ENCODE results near the gene HNF4A. TPM values are rescaled to one million over a fixed set of nuclear protein-coding genes. Genes with fewer than 3 reads are reported as not detected.

Gene HNF4A
- total and polyA plus RNA-seq, 2 of the 13 experiments (the other 11 are each of a cell fraction or from before 2014, with no cell fraction given), result 80.9 to 169 TPM

- peak; percentile 48; the same call in 1 of the 2 replicates for TF ChIP-seq ZNF143 (CRISPR knock-in tag; IDR thresholded peaks at IDR 0.05)
- TF ChIP-seq RAD21 (CRISPR knock-in tag; IDR thresholded peaks at IDR 0.05), result no peak
- no peak for TF ChIP-seq ZBTB1 (CRISPR knock-in tag; IDR thresholded peaks at IDR 0.05; ENCODE audit: borderline replicate concordance)
- TF ChIP-seq, protein P1, sequence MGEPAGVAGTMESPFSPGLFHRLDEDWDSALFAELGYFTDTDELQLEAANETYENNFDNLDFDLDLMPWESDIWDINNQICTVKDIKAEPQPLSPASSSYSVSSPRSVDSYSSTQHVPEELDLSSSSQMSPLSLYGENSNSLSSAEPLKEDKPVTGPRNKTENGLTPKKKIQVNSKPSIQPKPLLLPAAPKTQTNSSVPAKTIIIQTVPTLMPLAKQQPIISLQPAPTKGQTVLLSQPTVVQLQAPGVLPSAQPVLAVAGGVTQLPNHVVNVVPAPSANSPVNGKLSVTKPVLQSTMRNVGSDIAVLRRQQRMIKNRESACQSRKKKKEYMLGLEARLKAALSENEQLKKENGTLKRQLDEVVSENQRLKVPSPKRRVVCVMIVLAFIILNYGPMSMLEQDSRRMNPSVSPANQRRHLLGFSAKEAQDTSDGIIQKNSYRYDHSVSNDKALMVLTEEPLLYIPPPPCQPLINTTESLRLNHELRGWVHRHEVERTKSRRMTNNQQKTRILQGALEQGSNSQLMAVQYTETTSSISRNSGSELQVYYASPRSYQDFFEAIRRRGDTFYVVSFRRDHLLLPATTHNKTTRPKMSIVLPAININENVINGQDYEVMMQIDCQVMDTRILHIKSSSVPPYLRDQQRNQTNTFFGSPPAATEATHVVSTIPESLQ (CRISPR knock-in tag; conservative IDR thresholded peaks at IDR 0.05), result 0 out of 2 replicates have a peak, but pooled peaks have one; percentile 47
- TF ChIP-seq ZNF282 (IDR thresholded peaks at IDR 0.05; ENCODE audit: partially characterized antibody), result no peak
- peak; percentile 98 for TF ChIP-seq ZBTB10 (CRISPR knock-in tag; IDR thresholded peaks at IDR 0.05; ENCODE audit: borderline replicate concordance)
- TF ChIP-seq PHB2 (IDR thresholded peaks at IDR 0.05; ENCODE audit: partially characterized antibody), result no peak
- no peak for TF ChIP-seq KDM6A (CRISPR knock-in tag; IDR thresholded peaks at IDR 0.05; ENCODE audit: low read depth)
- no peak for TF ChIP-seq MBNL3 (CRISPR knock-in tag; conservative IDR thresholded peaks at IDR 0.05)
- no peak for TF ChIP-seq ZNF343 (CRISPR knock-in tag; IDR thresholded peaks at IDR 0.05)
- TF ChIP-seq PAX8 (CRISPR knock-in tag; IDR thresholded peaks at IDR 0.05; ENCODE audit: borderline replicate concordance), result no peak
- TF ChIP-seq ZNF17 (CRISPR knock-in tag; IDR thresholded peaks at IDR 0.05), result no peak
- no peak for TF ChIP-seq CHCHD3 (CRISPR knock-in tag; IDR thresholded peaks at IDR 0.05)
- TF ChIP-seq RBM22 (optimal IDR thresholded peaks at IDR 0.05; ENCODE audit: low read length), result peak; percentile 99
- TF ChIP-seq SMAD3 (CRISPR knock-in tag; IDR thresholded peaks at IDR 0.05), result peak; percentile 100
- TF ChIP-seq HNRNPLL (IDR thresholded peaks at IDR 0.05; ENCODE audit: low read depth, low read length, poor library complexity, severe bottlenecking), result no peak
- no peak for TF ChIP-seq RNF2 (conservative IDR thresholded peaks at IDR 0.05; ENCODE audit: low read depth)
- peak; percentile 19; the same call in 1 of the 2 replicates for TF ChIP-seq NR2F2 (IDR thresholded peaks at IDR 0.05; ENCODE audit: borderline replicate concordance, low read depth)
- no peak for TF ChIP-seq NR3C1 (CRISPR knock-in tag; IDR thresholded peaks at IDR 0.05)
- TF ChIP-seq, protein P2, sequence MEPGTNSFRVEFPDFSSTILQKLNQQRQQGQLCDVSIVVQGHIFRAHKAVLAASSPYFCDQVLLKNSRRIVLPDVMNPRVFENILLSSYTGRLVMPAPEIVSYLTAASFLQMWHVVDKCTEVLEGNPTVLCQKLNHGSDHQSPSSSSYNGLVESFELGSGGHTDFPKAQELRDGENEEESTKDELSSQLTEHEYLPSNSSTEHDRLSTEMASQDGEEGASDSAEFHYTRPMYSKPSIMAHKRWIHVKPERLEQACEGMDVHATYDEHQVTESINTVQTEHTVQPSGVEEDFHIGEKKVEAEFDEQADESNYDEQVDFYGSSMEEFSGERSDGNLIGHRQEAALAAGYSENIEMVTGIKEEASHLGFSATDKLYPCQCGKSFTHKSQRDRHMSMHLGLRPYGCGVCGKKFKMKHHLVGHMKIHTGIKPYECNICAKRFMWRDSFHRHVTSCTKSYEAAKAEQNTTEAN (CRISPR knock-in tag; conservative IDR thresholded peaks at IDR 0.05), result no peak
- TF ChIP-seq ZNF563 (CRISPR knock-in tag; IDR thresholded peaks at IDR 0.05), result no peak
- TF ChIP-seq TRIM24 (CRISPR knock-in tag; IDR thresholded peaks at IDR 0.05), result no peak
- no peak for TF ChIP-seq RFX1 (IDR thresholded peaks at IDR 0.05)
- TF ChIP-seq, protein P3, sequence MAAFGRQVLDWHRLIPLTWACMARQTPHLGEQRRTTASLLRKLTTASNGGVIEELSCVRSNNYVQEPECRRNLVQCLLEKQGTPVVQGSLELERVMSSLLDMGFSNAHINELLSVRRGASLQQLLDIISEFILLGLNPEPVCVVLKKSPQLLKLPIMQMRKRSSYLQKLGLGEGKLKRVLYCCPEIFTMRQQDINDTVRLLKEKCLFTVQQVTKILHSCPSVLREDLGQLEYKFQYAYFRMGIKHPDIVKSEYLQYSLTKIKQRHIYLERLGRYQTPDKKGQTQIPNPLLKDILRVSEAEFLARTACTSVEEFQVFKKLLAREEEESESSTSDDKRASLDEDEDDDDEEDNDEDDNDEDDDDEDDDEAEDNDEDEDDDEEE (CRISPR knock-in tag; IDR thresholded peaks at IDR 0.05), result peak; percentile 25; the same call in 1 of the 2 replicates
These were observed 72.9 kb downstream of the HNF4A start (continued) for GRCh38 chr20:44428174-44429016.
